ENCODE results near the gene GRIN2A. TPM values are rescaled to one million over a fixed set of nuclear protein-coding genes. Genes with fewer than 3 reads are reported as not detected.

Gene GRIN2A
- total and polyA plus RNA-seq, 2 donors (not counting 3 experiments of a cell fraction or from before 2014, with no cell fraction given), result not detected

- CTCF ChIA-PET, result no interaction called here
- H3K79me2 ChIP-seq (ENCODE audit: control insufficient read depth, insufficient read depth, low read length), result no peaks in the 10 kb centered on the region
- no peak overlapping the region for H3K4me2 ChIP-seq (ENCODE audit: insufficient read depth, low read length)
- dilution Hi-C loops (cut with MboI; ENCODE audit: extremely low pct_ligation_motif_present, low sequenced_read_pairs), result no loop called here
- no peak overlapping the region for H3K27ac ChIP-seq (ENCODE audit: insufficient read depth, low read depth, low read length)
- no peaks in the 10 kb centered on the region for H3K9me3 ChIP-seq (replicated peaks; ENCODE audit: control insufficient read depth, insufficient read depth, low read length)
- H3K9me1 ChIP-seq (replicated peaks; ENCODE audit: control insufficient read depth, extremely low read depth, insufficient read depth, low read length), result no peaks in the 10 kb centered on the region
- DNase-seq (ENCODE audit: low read depth, low spot score) (no peak), FAIRE-seq (no peak)
- H4K20me1 ChIP-seq (replicated peaks; ENCODE audit: control insufficient read depth, extremely low read depth, insufficient read depth, low read length), result no peaks in the 10 kb centered on the region
- intact Hi-C loops (cut with micrococcal nuclease), result no loop called here
- no peak for TF ChIP-seq POLR2AphosphoS5 (IDR thresholded peaks at IDR 0.05; ENCODE audit: insufficient read depth, low read depth, low read length)
- TF ChIP-seq MYC (IDR thresholded peaks at IDR 0.05; ENCODE audit: low read depth, low read length), result no peak
- no peak for TF ChIP-seq MAX (IDR thresholded peaks at IDR 0.05; ENCODE audit: insufficient read depth, insufficient read length)
- no peak for TF ChIP-seq FOS (IDR thresholded peaks at IDR 0.05; ENCODE audit: borderline replicate concordance, insufficient read depth, low read length)
- no peak for TF ChIP-seq CTCF (IDR thresholded peaks at IDR 0.05; ENCODE audit: extremely low read depth in 1 of 2, insufficient read depth in 1 of 2, low read depth in 1 of 2, low read length in 2 of 2)
- no peak for TF ChIP-seq POLR2A (IDR thresholded peaks at IDR 0.05; ENCODE audit: low read depth, low read length)
- TF ChIP-seq EZH2 (IDR thresholded peaks at IDR 0.05; ENCODE audit: borderline replicate concordance, low read depth, low read length, severe bottlenecking), result no peak
- no peak for TF ChIP-seq JUN (IDR thresholded peaks at IDR 0.05; ENCODE audit: borderline replicate concordance, insufficient read depth, insufficient read length, low read depth)
- no peak for TF ChIP-seq GATA2 (IDR thresholded peaks at IDR 0.05; ENCODE audit: insufficient read depth, insufficient read length, low read depth, low read length)
- BruUV-seq (replicated peaks), result no TSS peak
- H3K4me3 ChIP-seq (replicated peaks in 1 of 3; ENCODE audit: insufficient read depth in 1 of 3, low read depth in 1 of 3, low read length in 3 of 3), result no peak overlapping the region
- H3K9ac ChIP-seq (replicated peaks; ENCODE audit: extremely low read depth, insufficient read depth, low read length), result no peak overlapping the region
- peaks cover 9% of the 10 kb centered on the region for H3K4me1 ChIP-seq (ENCODE audit: control insufficient read depth, extremely low read depth, insufficient read depth, low read length)
- POLR2A ChIA-PET, result no interaction called here
- no peaks in the 10 kb centered on the region for H3K36me3 ChIP-seq (ENCODE audit: control insufficient read depth in 2 of 2, extremely low read depth in 1 of 2, insufficient read depth in 2 of 2, low read length in 2 of 2)
- no peak overlapping the region for H2AFZ ChIP-seq (ENCODE audit: low read depth, low read length)
- H3K27me3 ChIP-seq (ENCODE audit: control insufficient read depth in 2 of 2, insufficient read depth in 2 of 2, low read length in 2 of 2), result peaks cover 0 to 2% of the 10 kb centered on the region in 2 experiments
Observed at GRCh38 chr16:10081201-10081940, 100.9 kb downstream of the GRIN2A start.
